Measurements from ENCODE around the gene NSL1.

Gene NSL1

GRCh38 chr1:212816567-212817278 lies 25.1 kb upstream of the NSL1 start:
- no peak for DNase-seq

GRCh38 chr1:212814537-212815334 lies 23.2 kb upstream of the NSL1 start:
- Histone ChIP-seq H3K27me3 (replicated peaks) (no peaks in the 10 kb centered on the region), H3K27ac (no peak overlapping the region), H3K36me3 (replicated peaks) (no peaks in the 10 kb centered on the region), H3K4me3 (ENCODE audit: low read depth, low read length) (no peak overlapping the region)
- no peak for DNase-seq
- peak; percentile 27 for TF ChIP-seq CTCF (IDR thresholded peaks at IDR 0.05; ENCODE audit: low read depth, low read length, missing control alignments)
- in situ Hi-C loops (cut with HindIII; ENCODE audit: low pct_ligation_motif_present, low sequenced_read_pairs): no loop called here

More at GRCh38 chr1:212816567-212817278, 25.1 kb upstream of the NSL1 start:
- no peak overlapping the region for H3K4me3 ChIP-seq (ENCODE audit: low read depth, low read length)
- H3K27me3 ChIP-seq (replicated peaks): no peaks in the 10 kb centered on the region
- in situ Hi-C loops (cut with HindIII; ENCODE audit: low pct_ligation_motif_present, low sequenced_read_pairs): no loop called here
- no peak overlapping the region for H3K27ac ChIP-seq
- no peak for TF ChIP-seq CTCF (IDR thresholded peaks at IDR 0.05; ENCODE audit: low read depth, low read length, missing control alignments)
- H3K36me3 ChIP-seq (replicated peaks): no peaks in the 10 kb centered on the region

GRCh38 chr1:212805767-212806166 lies 14.2 kb upstream of the NSL1 start:
- H3K27me3 ChIP-seq (replicated peaks): no peaks in the 10 kb centered on the region
- no peak for DNase-seq
- H3K27ac ChIP-seq: no peak overlapping the region
- in situ Hi-C loops (cut with HindIII; ENCODE audit: low pct_ligation_motif_present, low sequenced_read_pairs): no loop called here
- peaks cover 2% of the 10 kb centered on the region for H3K36me3 ChIP-seq (replicated peaks)
- H3K4me3 ChIP-seq (ENCODE audit: low read depth, low read length): no peak overlapping the region
- TF ChIP-seq CTCF (IDR thresholded peaks at IDR 0.05; ENCODE audit: low read depth, low read length, missing control alignments): no peak

GRCh38 chr1:212797681-212798080 lies 6.1 kb upstream of the NSL1 start:
- Histone ChIP-seq H3K36me3 (replicated peaks) (peaks cover 3% of the 10 kb centered on the region), H3K4me3 (ENCODE audit: low read depth, low read length) (no peak overlapping the region), H3K27me3 (replicated peaks) (no peaks in the 10 kb centered on the region), H3K27ac (no peak overlapping the region)
- peak; percentile 23 for DNase-seq
- TF ChIP-seq CTCF (IDR thresholded peaks at IDR 0.05; ENCODE audit: low read depth, low read length, missing control alignments): no peak
- in situ Hi-C loops (cut with HindIII; ENCODE audit: low pct_ligation_motif_present, low sequenced_read_pairs): no loop called here

- H3K36me3 ChIP-seq (replicated peaks): peaks cover 3% of the 10 kb centered on the region
- H3K27me3 ChIP-seq (replicated peaks): no peaks in the 10 kb centered on the region
- no peak for TF ChIP-seq CTCF (IDR thresholded peaks at IDR 0.05; ENCODE audit: low read depth, low read length, missing control alignments)
- in situ Hi-C loops (cut with HindIII; ENCODE audit: low pct_ligation_motif_present, low sequenced_read_pairs): no loop called here
- no peak for DNase-seq
- H3K27ac ChIP-seq: no peak overlapping the region
- no peak overlapping the region for H3K4me3 ChIP-seq (ENCODE audit: low read depth, low read length)
Observed at GRCh38 chr1:212794561-212795014, 3.0 kb upstream of the NSL1 start.
